Stimulated activated memory B cell treated with anti-CD40 and anti-IgM and Interleukin-4, amounts not matched to agents 10 μg/mL and 1 μg/mL and 100 μg/mL, for 72 hours (primary cell): ENCODE results near the gene SETD2.
"Not testable (repeated sequence)": the region's sequence is repeated elsewhere in the genome, so short reads cannot be mapped to it uniquely, and the experiment has no call there.

Experiments used
- ATAC-seq: fragments of 150-1000 bp; cut with Tn5 transposase; 2 replicates; pipeline ENCODE4 v1.10.0; 2021
- H3K27ac Mint-ChIP-seq: one replicate; pipeline ENCODE4 v1.8.0; 2022; ENCODE audit warnings: mild to moderate bottlenecking, mixed read lengths
- H3K27me3 Mint-ChIP-seq: one replicate; pipeline ENCODE4 v1.8.0; 2022; ENCODE audit warnings: mixed read lengths
- H3K36me3 Mint-ChIP-seq: one replicate; pipeline ENCODE4 v1.8.0; 2022; ENCODE audit warnings: mixed read lengths
- H3K4me1 Mint-ChIP-seq: one replicate; pipeline ENCODE4 v1.8.0; 2022; ENCODE audit warnings: mixed read lengths
- H3K4me3 Mint-ChIP-seq: one replicate; pipeline ENCODE4 v1.8.0; 2022; ENCODE audit warnings: mild to moderate bottlenecking, moderate library complexity, mixed read lengths
- H3K9me3 Mint-ChIP-seq: one replicate; pipeline ENCODE4 v1.8.0; 2022; ENCODE audit warnings: mixed read lengths

SETD2 gene

DNA sequence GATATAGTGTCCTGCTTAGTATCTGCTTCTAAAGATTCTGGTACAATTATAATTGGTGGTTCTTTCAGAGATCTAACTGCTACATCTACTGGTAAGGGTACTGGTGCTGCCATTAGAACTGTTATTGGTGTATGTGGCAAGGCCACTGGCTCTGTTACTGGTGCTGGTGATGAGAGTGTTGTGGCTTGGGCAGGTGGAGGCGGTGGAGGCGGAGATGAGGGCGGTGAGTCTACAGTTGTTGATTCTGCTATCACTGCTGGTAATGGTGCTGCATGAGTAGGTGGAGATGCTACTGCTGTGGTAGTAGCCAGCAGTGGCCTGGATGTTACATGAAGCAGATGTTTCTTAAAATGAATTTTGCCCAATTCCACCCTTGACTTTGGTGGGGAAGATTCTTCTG, 40.1 kb downstream of the SETD2 start:
- no peak for ATAC-seq
- no peaks in the 10 kb centered on the region for H3K27me3 Mint-ChIP-seq

GRCh38 chr3:47121409-47121808, 42.5 kb downstream of the SETD2 start:
- no peak overlapping the region for H3K4me3 Mint-ChIP-seq
- ATAC-seq: no peak
- no peaks in the 10 kb centered on the region for H3K27me3 Mint-ChIP-seq
- peaks cover 63% of the 10 kb centered on the region for H3K36me3 Mint-ChIP-seq
- H3K4me1 Mint-ChIP-seq: peaks cover 13% of the 10 kb centered on the region
- H3K9me3 Mint-ChIP-seq: no peaks in the 10 kb centered on the region
- no peak overlapping the region for H3K27ac Mint-ChIP-seq

More for the DNA sequence above, 40.1 kb downstream of the SETD2 start:
- H3K36me3 Mint-ChIP-seq: peaks cover 49% of the 10 kb centered on the region
- no peak overlapping the region for H3K4me3 Mint-ChIP-seq
- peaks cover 13% of the 10 kb centered on the region for H3K4me1 Mint-ChIP-seq
- H3K9me3 Mint-ChIP-seq: no peaks in the 10 kb centered on the region
- H3K27ac Mint-ChIP-seq: no peak overlapping the region

- peaks cover 14% of the 10 kb centered on the region for H3K4me1 Mint-ChIP-seq
- H3K27me3 Mint-ChIP-seq: no peaks in the 10 kb centered on the region
- H3K36me3 Mint-ChIP-seq: peaks cover 63% of the 10 kb centered on the region
- no peak for ATAC-seq
- no peak overlapping the region for H3K4me3 Mint-ChIP-seq
- H3K9me3 Mint-ChIP-seq: no peaks in the 10 kb centered on the region
- no peak overlapping the region for H3K27ac Mint-ChIP-seq
Measured at GRCh38 chr3:47120138-47120537, 43.8 kb downstream of the SETD2 start.

DNA sequence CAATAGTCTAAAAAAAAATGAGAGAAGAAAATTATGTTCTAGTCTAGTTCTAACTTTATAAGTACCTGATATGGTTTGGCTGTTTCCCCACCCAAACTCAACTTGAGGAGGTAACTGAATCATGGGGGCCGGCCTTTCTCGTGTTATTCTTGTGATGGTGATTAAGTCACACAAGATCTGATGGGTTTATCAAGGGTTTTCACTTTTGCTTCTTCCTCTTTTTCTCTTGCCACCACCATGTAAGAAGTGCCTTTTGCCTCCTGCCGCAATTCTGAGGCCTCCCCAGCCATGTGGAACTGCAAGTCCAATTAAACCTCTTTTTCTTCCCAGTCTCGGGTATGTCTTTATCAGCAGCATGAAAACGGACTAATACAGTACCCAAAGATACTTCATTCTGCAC, 44.5 kb downstream of the SETD2 start:
- Mint-ChIP-seq H3K36me3 (peaks cover 63% of the 10 kb centered on the region), H3K4me1 (peaks cover 22% of the 10 kb centered on the region)
- H3K27me3 Mint-ChIP-seq, H3K4me3 Mint-ChIP-seq, H3K9me3 Mint-ChIP-seq, ATAC-seq, H3K27ac Mint-ChIP-seq: not testable (repeated sequence)

DNA sequence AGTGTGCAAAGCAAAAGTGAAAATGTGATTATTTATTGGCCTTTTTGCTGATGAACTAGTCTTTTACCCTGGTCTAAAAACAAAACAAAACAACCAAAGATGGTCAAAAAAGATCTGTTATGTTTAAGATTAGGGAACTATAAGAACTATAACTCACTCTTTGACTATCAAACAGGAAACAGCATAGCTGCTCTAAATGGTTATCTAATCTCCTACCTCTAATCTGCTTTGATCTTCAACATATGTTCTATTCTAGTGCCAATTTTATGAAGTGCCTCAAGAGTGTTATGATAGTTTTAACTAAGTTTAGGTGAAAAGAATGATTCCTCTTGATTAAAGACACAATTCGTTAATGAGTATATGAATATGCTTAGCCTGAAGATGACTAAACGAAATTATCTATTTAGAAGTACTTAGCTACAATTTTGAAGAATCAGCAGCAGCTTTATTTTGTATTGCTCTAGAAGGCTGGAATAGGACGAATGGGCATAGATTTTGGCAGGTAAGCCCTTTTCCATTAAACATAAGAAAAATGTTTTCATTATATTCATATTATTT, 46.0 kb downstream of the SETD2 start:
- no peaks in the 10 kb centered on the region for H3K9me3 Mint-ChIP-seq
- H3K4me1 Mint-ChIP-seq: peaks cover 34% of the 10 kb centered on the region
- no peak overlapping the region for H3K27ac Mint-ChIP-seq
- no peak overlapping the region for H3K4me3 Mint-ChIP-seq
- no peak for ATAC-seq
- no peaks in the 10 kb centered on the region for H3K27me3 Mint-ChIP-seq
- H3K36me3 Mint-ChIP-seq: peaks cover 60% of the 10 kb centered on the region

GRCh38 chr3:47115524-47115923, 48.4 kb downstream of the SETD2 start:
- H3K9me3 Mint-ChIP-seq, ATAC-seq, H3K4me3 Mint-ChIP-seq, H3K27me3 Mint-ChIP-seq, H3K27ac Mint-ChIP-seq: not testable (repeated sequence)
- Mint-ChIP-seq H3K36me3 (peaks cover 42% of the 10 kb centered on the region), H3K4me1 (peaks cover 25% of the 10 kb centered on the region)

DNA sequence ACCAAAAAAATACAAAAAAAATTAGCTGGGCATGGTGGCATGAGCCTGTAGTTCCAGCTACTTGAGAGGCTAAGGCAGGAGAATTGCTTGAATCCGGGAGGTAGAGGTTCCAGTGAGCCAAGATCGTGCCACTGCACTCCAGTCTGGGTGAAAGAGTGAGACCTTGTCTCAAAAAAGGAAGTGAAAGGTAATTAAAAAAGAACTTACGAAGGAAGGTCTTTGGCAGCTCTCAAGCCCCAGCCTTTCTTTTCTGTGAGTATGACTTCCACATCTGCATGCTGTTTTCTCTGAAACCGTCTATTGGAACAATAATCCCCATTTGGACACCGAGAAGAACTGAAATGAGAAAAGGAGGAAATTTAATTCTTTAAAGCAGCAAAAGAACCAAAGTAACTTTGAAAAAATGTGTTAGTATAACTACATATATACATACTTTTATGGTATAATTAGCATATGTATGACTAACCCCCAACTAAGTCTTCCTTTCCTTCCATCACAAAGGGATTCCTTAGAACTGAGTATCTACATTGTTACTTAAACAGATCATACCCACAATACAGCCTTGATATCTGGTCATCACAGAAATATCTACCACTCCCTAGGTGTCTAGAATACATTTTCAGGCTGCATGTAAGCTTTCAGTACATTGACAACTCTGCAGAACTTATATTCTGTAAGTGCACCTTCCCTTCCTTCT, 50.1 kb downstream of the SETD2 start:
- Mint-ChIP-seq H3K27me3 (no peaks in the 10 kb centered on the region), H3K4me3 (no peak overlapping the region), H3K27ac (peak overlapping the region; percentile 60), H3K4me1 (peaks cover 21% of the 10 kb centered on the region), H3K9me3 (no peaks in the 10 kb centered on the region), H3K36me3 (peaks cover 42% of the 10 kb centered on the region)
- peak; percentile 86 for ATAC-seq

GRCh38 chr3:47112997-47113396, 50.9 kb downstream of the SETD2 start:
- H3K27me3 Mint-ChIP-seq: no peaks in the 10 kb centered on the region
- no peak for ATAC-seq
- no peak overlapping the region for H3K27ac Mint-ChIP-seq
- no peaks in the 10 kb centered on the region for H3K9me3 Mint-ChIP-seq
- peaks cover 45% of the 10 kb centered on the region for H3K36me3 Mint-ChIP-seq
- peaks cover 21% of the 10 kb centered on the region for H3K4me1 Mint-ChIP-seq
- no peak overlapping the region for H3K4me3 Mint-ChIP-seq

GRCh38 chr3:47109393-47109792, 54.5 kb downstream of the SETD2 start:
- peaks cover 38% of the 10 kb centered on the region for H3K36me3 Mint-ChIP-seq
- peaks cover 12% of the 10 kb centered on the region for H3K4me1 Mint-ChIP-seq
- H3K9me3 Mint-ChIP-seq: no peaks in the 10 kb centered on the region
- no peak overlapping the region for H3K4me3 Mint-ChIP-seq
- ATAC-seq: no peak
- no peak overlapping the region for H3K27ac Mint-ChIP-seq
- H3K27me3 Mint-ChIP-seq: no peaks in the 10 kb centered on the region

- Mint-ChIP-seq H3K27ac (no peak overlapping the region), H3K4me1 (peaks cover 4% of the 10 kb centered on the region)
- no peak for ATAC-seq
Measured at GRCh38 chr3:47108546-47108945, 55.4 kb downstream of the SETD2 start.

DNA sequence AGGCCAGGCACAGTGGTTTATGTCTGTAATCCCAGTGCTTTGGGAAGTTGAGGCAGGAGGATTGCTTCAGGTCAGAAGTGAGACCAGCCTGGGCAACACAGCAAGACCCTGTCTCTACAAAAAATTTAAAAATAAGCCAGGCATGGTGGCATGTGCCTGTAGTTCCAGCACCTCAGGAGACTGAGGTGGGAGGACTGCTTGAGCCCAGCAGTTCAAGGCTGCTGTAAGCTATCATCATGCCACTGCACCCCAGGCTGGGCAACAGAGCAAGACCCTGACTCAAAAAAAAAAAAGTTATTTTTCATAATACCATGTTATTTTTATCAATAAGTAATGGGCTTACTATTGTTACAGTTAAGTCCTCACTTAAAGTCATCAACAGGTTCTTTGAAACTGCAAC, 59.7 kb downstream of the SETD2 start:
- H3K27me3 Mint-ChIP-seq: no peaks in the 10 kb centered on the region
- H3K4me3 Mint-ChIP-seq: no peak overlapping the region
- H3K4me1 Mint-ChIP-seq: no peaks in the 10 kb centered on the region
- no peak overlapping the region for H3K27ac Mint-ChIP-seq
- H3K36me3 Mint-ChIP-seq: peaks cover 20% of the 10 kb centered on the region
- no peaks in the 10 kb centered on the region for H3K9me3 Mint-ChIP-seq
- no peak for ATAC-seq

More at GRCh38 chr3:47108546-47108945, 55.4 kb downstream of the SETD2 start:
- Mint-ChIP-seq H3K27me3 (no peaks in the 10 kb centered on the region), H3K4me3 (no peak overlapping the region), H3K36me3 (peaks cover 36% of the 10 kb centered on the region), H3K9me3 (no peaks in the 10 kb centered on the region)

GRCh38 chr3:47103619-47104018, 60.3 kb downstream of the SETD2 start:
- Mint-ChIP-seq H3K27ac (no peak overlapping the region), H3K36me3 (peaks cover 16% of the 10 kb centered on the region), H3K4me3 (no peak overlapping the region), H3K27me3 (no peaks in the 10 kb centered on the region), H3K9me3 (no peaks in the 10 kb centered on the region), H3K4me1 (no peaks in the 10 kb centered on the region)
- ATAC-seq: no peak

DNA sequence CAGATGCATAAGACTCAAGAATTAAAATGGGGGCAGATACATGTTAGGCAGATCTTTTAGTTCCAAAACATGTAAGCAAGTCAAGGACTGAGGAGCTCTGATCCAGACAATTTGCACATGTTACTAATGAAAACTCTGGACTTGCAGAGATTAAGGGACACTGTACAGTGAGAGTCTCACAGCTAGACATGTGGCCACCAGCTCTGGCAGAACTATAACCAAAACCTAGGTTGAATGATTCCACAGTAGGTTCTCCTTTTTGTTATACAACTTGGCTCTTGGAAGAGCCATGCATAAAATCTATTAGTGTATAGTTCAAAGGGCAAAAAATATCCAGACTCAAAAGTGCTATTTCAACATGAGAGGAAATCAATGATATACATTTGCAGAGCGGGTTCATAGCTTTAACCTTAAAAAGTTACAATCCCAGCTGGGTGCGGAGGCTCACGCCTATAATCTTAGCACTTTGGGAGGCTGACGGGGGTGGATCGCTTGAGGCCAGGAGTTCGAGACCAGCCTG, 61.8 kb downstream of the SETD2 start:
- Mint-ChIP-seq H3K4me3 (no peak overlapping the region), H3K36me3 (peaks cover 24% of the 10 kb centered on the region), H3K4me1 (peaks cover 1% of the 10 kb centered on the region), H3K27ac (no peak overlapping the region), H3K9me3 (no peaks in the 10 kb centered on the region), H3K27me3 (no peaks in the 10 kb centered on the region)
- ATAC-seq: no peak

GRCh38 chr3:47098910-47099309, 65.0 kb downstream of the SETD2 start:
- no peaks in the 10 kb centered on the region for H3K9me3 Mint-ChIP-seq
- peaks cover 6% of the 10 kb centered on the region for H3K4me1 Mint-ChIP-seq
- H3K27ac Mint-ChIP-seq: no peak overlapping the region
- no peak overlapping the region for H3K4me3 Mint-ChIP-seq
- ATAC-seq: no peak
- no peaks in the 10 kb centered on the region for H3K27me3 Mint-ChIP-seq
- H3K36me3 Mint-ChIP-seq: peaks cover 44% of the 10 kb centered on the region

GRCh38 chr3:47097864-47098263, 66.0 kb downstream of the SETD2 start:
- H3K4me3 Mint-ChIP-seq: no peak overlapping the region
- peaks cover 6% of the 10 kb centered on the region for H3K4me1 Mint-ChIP-seq
- peaks cover 44% of the 10 kb centered on the region for H3K36me3 Mint-ChIP-seq
- H3K27ac Mint-ChIP-seq: peak overlapping the region; percentile 15
- H3K27me3 Mint-ChIP-seq: no peaks in the 10 kb centered on the region
- no peaks in the 10 kb centered on the region for H3K9me3 Mint-ChIP-seq
- ATAC-seq: no peak

- H3K36me3 Mint-ChIP-seq: peaks cover 38% of the 10 kb centered on the region
- peaks cover 6% of the 10 kb centered on the region for H3K4me1 Mint-ChIP-seq
- peak overlapping the region; percentile 15 for H3K27ac Mint-ChIP-seq
- H3K9me3 Mint-ChIP-seq: no peaks in the 10 kb centered on the region
- H3K27me3 Mint-ChIP-seq: no peaks in the 10 kb centered on the region
- no peak for ATAC-seq
- H3K4me3 Mint-ChIP-seq: no peak overlapping the region
Measured at GRCh38 chr3:47096959-47097358, 67.0 kb downstream of the SETD2 start.
